IMR-90 (cell line): ENCODE results near the gene IGFL3. TPM values are rescaled to one million over a fixed set of nuclear protein-coding genes. Genes with fewer than 3 reads are reported as not detected.
A peak's percentile ranks its signal among the peaks of the same experiment; 100 is the strongest.

Experiments
- ATAC-seq: fragments of 200-7000 bp; cut with Tn5 transposase; 2 replicates; pipeline ENCODE4 v1.9.1; 2020; ENCODE audit warnings: low read depth, mild to moderate bottlenecking, moderate library complexity
- BruUV-seq: library from RNA; stranded (reverse); fragments of 400-500 nt; replicated peaks from 2 replicates; lab custom pipeline; 2021; lab: Mats Ljungman, UMichigan
- CTCF ChIA-PET: fragments of 300-600 bp; formaldehyde crosslinking; extraction: SDS; loops from one replicate; lab custom pipeline; 2021; ENCODE audit warnings: antibody characterized with exemption; lab: Yijun Ruan, JAX
- POLR2A ChIA-PET: fragments of 300-600 bp; sonication (Branson Sonifier 250); formaldehyde crosslinking; loops from one replicate; lab custom pipeline; 2022; ENCODE audit warnings: antibody characterized with exemption; ENCODE audit not compliant: unreplicated experiment; lab: Charles Lee
- DNase-seq: peaks from one replicate; pipeline ENCODE4 v3.0.0; 2013
- H2AFZ ChIP-seq: replicated peaks from 2 replicates; pipeline ENCODE3; 2013; ENCODE audit warnings: low read length, mild to moderate bottlenecking; ENCODE audit not compliant: poor library complexity
- H2AK5ac ChIP-seq: 2 replicates; pipeline ENCODE4 v1.6.1; 2013; ENCODE audit warnings: low read depth, low read length, inconsistent platforms
- H2AK9ac ChIP-seq: replicated peaks from 2 replicates; pipeline ENCODE3; 2013; ENCODE audit warnings: mild to moderate bottlenecking, low read depth, low read length, moderate library complexity; ENCODE audit not compliant: poor library complexity
- H2BK120ac ChIP-seq: 2 replicates; pipeline ENCODE4 v1.6.1; 2013; ENCODE audit warnings: low read depth, low read length, inconsistent platforms
- H2BK15ac ChIP-seq: 3 replicates; pipeline ENCODE4 v1.6.1; 2013; ENCODE audit warnings: low read depth, low read length, inconsistent platforms
- H2BK20ac ChIP-seq: 2 replicates; pipeline ENCODE4 v1.6.1; 2013; ENCODE audit warnings: low read depth, mild to moderate bottlenecking, inconsistent platforms, low read length, moderate library complexity
- H2BK5ac ChIP-seq: 2 replicates; pipeline ENCODE4 v1.6.1; 2013; ENCODE audit warnings: mild to moderate bottlenecking, low read depth, low read length, inconsistent platforms; ENCODE audit not compliant: poor library complexity, severe bottlenecking
- H3K14ac ChIP-seq: replicated peaks from 2 replicates; pipeline ENCODE4 v1.6.1; 2013; ENCODE audit warnings: low read depth, low read length, inconsistent platforms
- H3K18ac ChIP-seq: 2 replicates; pipeline ENCODE4 v1.6.1; 2013; ENCODE audit warnings: low read depth, low read length, control low read depth
- H3K23ac ChIP-seq: 2 replicates; pipeline ENCODE4 v1.6.1; 2013; ENCODE audit warnings: low read depth, low read length, inconsistent platforms
- H3K27ac ChIP-seq: 2 replicates; pipeline ENCODE4 v1.5.1; 2013; ENCODE audit warnings: mild to moderate bottlenecking, control low read depth, low read length; ENCODE audit not compliant: insufficient read depth
- H3K27me3 ChIP-seq: 2 replicates; pipeline ENCODE4 v1.6.1; 2013; ENCODE audit warnings: low read length; ENCODE audit not compliant: control insufficient read depth, insufficient read depth
- H3K36me3 ChIP-seq: 2 replicates; pipeline ENCODE4 v1.6.1; 2013; ENCODE audit warnings: low read length, mixed read lengths; ENCODE audit not compliant: control insufficient read depth, insufficient read depth
- H3K4ac ChIP-seq: 2 replicates; pipeline ENCODE4 v1.6.1; 2013; ENCODE audit warnings: low read depth, low read length, inconsistent platforms
- H3K4me1 ChIP-seq: 2 replicates; pipeline ENCODE4 v1.6.1; 2013; ENCODE audit warnings: low read length, mixed read lengths; ENCODE audit not compliant: control insufficient read depth, insufficient read depth
- H3K4me2 ChIP-seq: 2 replicates; pipeline ENCODE4 v1.6.1; 2013; ENCODE audit warnings: low read depth, mild to moderate bottlenecking, control low read depth, low read length, moderate library complexity
- H3K4me3 ChIP-seq: 2 replicates; pipeline ENCODE4 v1.5.1; 2013; ENCODE audit warnings: low read depth, mild to moderate bottlenecking, control low read depth, low read length, moderate library complexity; ENCODE audit not compliant: insufficient read depth
- H3K56ac ChIP-seq: 2 replicates; pipeline ENCODE4 v1.6.1; 2013; ENCODE audit warnings: low read length, inconsistent platforms; ENCODE audit not compliant: insufficient read depth; ENCODE audit errors: extremely low read depth
- H3K79me1 ChIP-seq, 2 experiments: 2 replicates each; pipeline ENCODE4 v1.6.1; 2013; ENCODE audit warnings: low read length in 2 of 2, inconsistent platforms in 1 of 2, low read depth in 1 of 2
- H3K9ac ChIP-seq: 2 replicates; pipeline ENCODE4 v1.6.1; 2013; ENCODE audit warnings: low read depth, low read length, control low read depth
- H3K9me1 ChIP-seq: 2 replicates; pipeline ENCODE4 v1.6.1; 2013; ENCODE audit warnings: low read length, inconsistent platforms; ENCODE audit not compliant: insufficient read depth
- H3K9me3 ChIP-seq: 2 replicates; pipeline ENCODE4 v1.6.1; 2013; ENCODE audit warnings: low read length; ENCODE audit not compliant: control insufficient read depth, insufficient read depth
- H4K20me1 ChIP-seq: 2 replicates; pipeline ENCODE4 v1.6.1; 2013; ENCODE audit warnings: low read length, inconsistent platforms; ENCODE audit not compliant: insufficient read depth
- H4K5ac ChIP-seq: 2 replicates; pipeline ENCODE4 v1.6.1; 2013; ENCODE audit warnings: mild to moderate bottlenecking, low read depth, low read length, control low read depth
- H4K8ac ChIP-seq, 2 experiments: 2 replicates each; pipeline ENCODE4 v1.6.1; 2013; ENCODE audit warnings: low read depth in 2 of 2, low read length in 2 of 2, control low read depth in 1 of 2, inconsistent platforms in 1 of 2
- H4K91ac ChIP-seq: 2 replicates; pipeline ENCODE4 v1.6.1; 2013; ENCODE audit warnings: low read depth, low read length, inconsistent platforms; ENCODE audit not compliant: insufficient read depth
- BHLHE40 ChIP-seq: fragments of 150-350 bp; IDR thresholded peaks from 2 replicates; pipeline ENCODE4 v1.6.1; 2016; ENCODE audit warnings: mild to moderate bottlenecking, low read depth, low read length
- NFE2L2 ChIP-seq: fragments of 150-350 bp; IDR thresholded peaks from 2 replicates; pipeline ENCODE4 v1.6.1; 2016; ENCODE audit warnings: low read depth, mild to moderate bottlenecking, low read length
- WGBS, 2 experiments: methylation state at CpG; one replicate each; pipeline versions ENCODE4 v1.1.5 to v1.1.7; 2013; ENCODE audit warnings: missing lambda C conversion rate in 2 of 2; ENCODE audit not compliant: insufficient read length in 1 of 2; ENCODE audit errors: extremely low coverage in 2 of 2; 5-methylcytosine and 5-hydroxymethylcytosine counted together
- dilution Hi-C: fragments of 300-500 bp; cut with HindIII; formaldehyde crosslinking; loops from one replicate; pipeline ENCODE4 v1.14.3; 2018; ENCODE audit warnings: low sequenced_read_pairs; ENCODE audit not compliant: unreplicated experiment
- in situ Hi-C: fragments of 300-500 bp; cut with MboI; formaldehyde crosslinking; loops from 3 replicates; pipeline ENCODE4 v1.14.3; 2019; ENCODE audit warnings: low sequenced_read_pairs, inconsistent platforms, mixed read lengths
- intact Hi-C: fragments of 100-400 bp; cut with micrococcal nuclease; formaldehyde crosslinking; loops from 2 replicates; pipeline ENCODE4 v1.10.0; 2022
- polyA plus RNA-seq, 3 experiments: library from polyadenylated mRNA; depleted of rRNA; stranded (reverse); fragments of >200 nt; gene quantifications; 2 replicates each; pipeline ENCODE4 v1.2.3, GENCODE V29; 2012; ENCODE audit warnings: low replicate concordance in 1 of 3
- total RNA-seq: library from RNA; depleted of rRNA; stranded (reverse); fragments of >200 nt; gene quantifications from 2 replicates; pipeline ENCODE4 v1.2.3, GENCODE V29; 2012

Gene IGFL3
- total and polyA plus RNA-seq, 2 of the 4 experiments (the other 2 are of a cell fraction): not detected

DNA sequence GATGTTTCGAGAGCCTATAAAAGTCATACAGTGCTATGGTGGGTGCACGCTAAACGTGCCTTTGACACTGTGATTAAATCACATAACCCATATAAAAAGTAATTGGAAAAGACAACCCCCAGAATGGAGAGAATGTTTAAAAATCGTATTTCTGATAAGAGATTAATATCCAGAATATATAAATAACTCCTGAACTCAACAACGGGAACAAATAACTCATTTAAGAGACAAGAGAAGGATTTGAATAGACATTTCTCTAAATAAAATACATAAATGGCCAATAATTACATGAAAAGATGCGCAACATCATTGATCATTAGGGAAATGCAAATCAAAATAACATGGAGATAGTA is 46.7 kb downstream of the IGFL3 start:
- ATAC-seq (no peak), DNase-seq (no peak)
- Histone ChIP-seq H2AK9ac (no peak overlapping the region), H3K4ac (no peak overlapping the region), H3K4me2 (no peak overlapping the region), H2AFZ (no peak overlapping the region), H3K9ac (no peak overlapping the region), H4K5ac (no peak overlapping the region), H4K8ac (no peak overlapping the region), H2BK5ac (no peak overlapping the region), H3K4me1 (0 out of 2 replicates have a peak, but pooled peaks cover 2% of the 10 kb centered on the region), H3K79me1 (no peaks in the 10 kb centered on the region), H2BK15ac (no peak overlapping the region), H3K9me3 (peaks cover 4% of the 10 kb centered on the region), H4K20me1 (peaks cover 7% of the 10 kb centered on the region; the same call in 1 of the 2 replicates), H3K9me1 (peaks cover 3% of the 10 kb centered on the region; the same call in 1 of the 2 replicates), H3K56ac (no peak overlapping the region), H3K4me3 (no peak overlapping the region), H3K36me3 (no peaks in the 10 kb centered on the region), H3K14ac (no peak overlapping the region), H3K27me3 (peaks cover 47% of the 10 kb centered on the region), H2BK20ac (no peak overlapping the region), H3K18ac (no peak overlapping the region), H4K91ac (no peak overlapping the region), H3K23ac (no peak overlapping the region), H2AK5ac (no peak overlapping the region), H2BK120ac (no peak overlapping the region), H3K27ac (no peak overlapping the region)
- 0 out of 2 replicates have a peak, but pooled peaks have one; percentile 17 for TF ChIP-seq BHLHE40
- TF ChIP-seq NFE2L2: no peak
- no TSS peak for BruUV-seq
- ChIA-PET CTCF (interaction anchor here (0.7 to 2.9 kb wide), 7 partner anchors 10 to 188 kb away, joined by 3 to 27 read pairs (median 8); no protein-coding TSS in a partner anchor), POLR2A (no interaction called here)
- no CpG with 5 or more reads among the region's 6 CpGs for WGBS, 2 experiments
- in situ Hi-C loops: loop anchor here (10.0 kb wide), 1 partner anchor 53 kb away; the partner anchor contains the start of gene PGLYRP1
- dilution Hi-C loops: no loop called here
- intact Hi-C loops: loop anchor here (1.0 kb wide), 3 partner anchors 48 to 188 kb away; no protein-coding TSS in a partner anchor
